Right atrium auricular region (tissue), 2 donors: ENCODE measurements around the gene C17orf67. TPM values are rescaled to one million over a fixed set of nuclear protein-coding genes. Genes with fewer than 3 reads are reported as not detected.

Source experiments
- DNase-seq: peaks from one replicate; pipeline ENCODE4 v3.0.0-alpha.2; 2019; ENCODE audit warnings: low spot score
- H3K27ac ChIP-seq, 2 donors: fragments of 200-600 bp; sonication (generic); 1 replicate in 1 of 2; 2 replicates in 1 of 2; pipeline ENCODE4 v1.5.1; 2016 to 2019
- H3K27me3 ChIP-seq, 2 donors: fragments of 200-600 bp; sonication (generic); one replicate each; pipeline versions ENCODE4 v1.5.1 to v1.6.0; 2017 to 2019
- H3K36me3 ChIP-seq: fragments of 200-600 bp; sonication (generic); one replicate; pipeline ENCODE4 v1.5.1; 2016
- H3K4me1 ChIP-seq, 2 donors: fragments of 200-600 bp; sonication (generic); one replicate each; pipeline versions ENCODE4 v1.5.1 to v1.6.0; 2017 to 2019
- H3K4me3 ChIP-seq, 2 donors: fragments of 200-600 bp; sonication (generic); 1 replicate in 1 of 2; 2 replicates in 1 of 2; pipeline ENCODE4 v1.5.1; 2017 to 2019; ENCODE audit warnings: mild to moderate bottlenecking in 1 of 2, moderate library complexity in 1 of 2
- H3K9me3 ChIP-seq, 2 donors: fragments of 200-600 bp; sonication (generic); one replicate each; pipeline ENCODE4 v1.5.1; 2019
- CTCF ChIP-seq, 2 donors: fragments of 200-600 bp; sonication (generic); IDR thresholded peaks; one replicate each; pipeline ENCODE4 v1.5.1; 2019; ENCODE audit warnings: antibody characterized with exemption in 2 of 2
- total RNA-seq, 2 donors: library from RNA; depleted of rRNA; stranded (reverse); fragments of >200 nt; gene quantifications; one replicate each; pipeline ENCODE4 v1.1.0, GENCODE V29; 2016

C17orf67 gene
- total RNA-seq, 2 donors from 2014 or later: 0.51 TPM; not detected in 1

- Histone ChIP-seq H3K36me3 (no peaks in the 10 kb centered on the region), H3K27me3 (no peaks in the 10 kb centered on the region), H3K4me1 (peaks cover 0 to 19% of the 10 kb centered on the region in 2 donors), H3K4me3 (no peak overlapping the region), H3K27ac (no peak overlapping the region), H3K9me3 (no peaks in the 10 kb centered on the region)
- DNase-seq: no peak
- no peak for TF ChIP-seq CTCF (IDR thresholded peaks at IDR 0.05)
Measured at GRCh38 chr17:56751145-56751738, 82.5 kb downstream of the C17orf67 start.

GRCh38 chr17:56744721-56745120 lies 89.0 kb downstream of the C17orf67 start:
- H3K36me3 ChIP-seq: no peaks in the 10 kb centered on the region
- H3K27me3 ChIP-seq: no peaks in the 10 kb centered on the region
- no peaks in the 10 kb centered on the region for H3K4me1 ChIP-seq
- H3K27ac ChIP-seq: no peak overlapping the region
- H3K9me3 ChIP-seq: no peaks in the 10 kb centered on the region
- no peak for DNase-seq
- no peak overlapping the region for H3K4me3 ChIP-seq
- no peak for TF ChIP-seq CTCF (IDR thresholded peaks at IDR 0.05)

GRCh38 chr17:56742601-56743000 lies 91.1 kb downstream of the C17orf67 start:
- Histone ChIP-seq H3K27me3 (no peaks in the 10 kb centered on the region), H3K9me3 (no peaks in the 10 kb centered on the region), H3K4me3 (no peak overlapping the region), H3K27ac (no peak overlapping the region), H3K36me3 (no peaks in the 10 kb centered on the region), H3K4me1 (no peaks in the 10 kb centered on the region)
- no peak for DNase-seq
- no peak for TF ChIP-seq CTCF (IDR thresholded peaks at IDR 0.05)

Other genes starting within 250 kb of the C17orf67 start
- gene NOG, start 240.2 kb downstream of the C17orf67 start, total RNA-seq: 1 to 10 TPM in 1 of 2 donors, not detected in 1; 1.5 TPM
- gene DGKE, start 231 bp upstream of the C17orf67 start, total RNA-seq: 1 to 10 TPM; 3.4 to 3.7 TPM
- gene TRIM25, start 80.1 kb upstream of the C17orf67 start, total RNA-seq: 10 to 100 TPM in 1 of 2 donors, 1 to 10 TPM in 1; 7.5 to 17.6 TPM
- 1 to 10 TPM; 7.3 to 7.9 TPM for gene COIL, start 127.1 kb upstream of the C17orf67 start, total RNA-seq
- 10 to 100 TPM; 42.3 to 54.2 TPM for gene SCPEP1, start 144.2 kb upstream of the C17orf67 start, total RNA-seq